Keratinocyte (primary cell): ENCODE measurements around the gene CELF6.

ENCODE experiments used
- CTCF ChIP-seq, 3 experiments: IDR thresholded peaks in 1 of 3; conservative IDR thresholded peaks in 1 of 3; optimal IDR thresholded peaks in 1 of 3; 2 replicates in 2 of 3; 3 replicates in 1 of 3; pipeline versions ENCODE3 to v1.5.1; 2011; ENCODE audit warnings: low read length in 3 of 3, mild to moderate bottlenecking in 3 of 3, moderate library complexity in 2 of 3, control low read depth in 1 of 3, inconsistent platforms in 1 of 3; ENCODE audit not compliant: insufficient read depth in 2 of 3; ENCODE audit errors: extremely low read depth in 1 of 3
- EZH2 ChIP-seq: IDR thresholded peaks from one replicate; pipeline ENCODE4 v1.6.1; 2012; ENCODE audit warnings: inconsistent platforms, mild to moderate bottlenecking, low read length, moderate library complexity

DNA sequence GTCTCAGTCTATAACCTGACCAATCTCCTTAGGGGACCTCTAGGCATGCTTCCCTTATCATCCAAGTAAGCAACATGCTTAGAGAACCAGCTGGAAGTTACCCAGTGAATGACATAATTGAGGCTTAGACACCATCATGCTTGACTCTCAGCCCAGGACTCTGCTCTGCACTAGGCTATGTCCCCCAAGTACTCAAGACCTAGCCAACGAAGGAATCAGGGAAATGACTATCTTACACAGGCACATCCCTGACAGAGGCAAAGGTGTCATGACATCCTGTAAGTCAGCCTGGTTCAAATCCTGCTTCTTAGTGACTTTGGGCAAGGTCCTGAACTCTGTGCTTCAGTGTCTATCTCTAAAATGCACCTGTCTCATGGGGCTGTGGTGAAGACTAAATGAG, 24.6 kb upstream of the CELF6 start:
- no peak for TF ChIP-seq CTCF (optimal IDR thresholded peaks at IDR 0.05 in 1 of 3, IDR thresholded peaks at IDR 0.05 in 1 of 3, conservative IDR thresholded peaks at IDR 0.05 in 1 of 3; ENCODE audit: extremely low read depth in 1 of 3, insufficient read depth in 2 of 3, low read length in 3 of 3)
- TF ChIP-seq EZH2 = no peak
